Liver (tissue), 3 donors: ENCODE data around the gene RGP1.

Experiments
- FOXA1 ChIP-seq: IDR thresholded peaks from 2 replicates; pipeline ENCODE4 v1.6.1; 2016; ENCODE audit warnings: antibody characterized with exemption
- GABPA ChIP-seq, 2 donors: IDR thresholded peaks in 1 of 2; conservative IDR thresholded peaks in 1 of 2; 2 replicates each; pipeline ENCODE4 v1.6.1; 2016; ENCODE audit warnings: antibody characterized with exemption in 2 of 2, mild to moderate bottlenecking in 1 of 2, moderate library complexity in 1 of 2
- NR2F2 ChIP-seq: IDR thresholded peaks from 2 replicates; pipeline ENCODE4 v1.6.1; 2016; ENCODE audit warnings: antibody characterized with exemption
- REST ChIP-seq: IDR thresholded peaks from 2 replicates; pipeline ENCODE4 v1.6.1; 2016; ENCODE audit warnings: antibody characterized with exemption, mild to moderate bottlenecking
- TAF1 ChIP-seq: conservative IDR thresholded peaks from 2 replicates; pipeline ENCODE4 v1.6.1; 2016; ENCODE audit warnings: antibody characterized with exemption, mild to moderate bottlenecking
- YY1 ChIP-seq: IDR thresholded peaks from 2 replicates; pipeline ENCODE4 v1.6.1; 2016; ENCODE audit warnings: antibody characterized with exemption, mild to moderate bottlenecking
- TF ChIP-seq, protein P1 (sequence below): fragments of 150-350 bp; IDR thresholded peaks from 2 replicates; pipeline ENCODE4 v1.5.1; 2017; ENCODE audit warnings: improper control_type of control experiment, low read depth, low read length; ENCODE audit not compliant: missing input control
- TF ChIP-seq, protein P2 (sequence below): IDR thresholded peaks from 2 replicates; pipeline ENCODE4 v1.6.1; 2016; ENCODE audit warnings: antibody characterized with exemption
- donor health status: healthy.
- donor health status: healthy.

DNA sequence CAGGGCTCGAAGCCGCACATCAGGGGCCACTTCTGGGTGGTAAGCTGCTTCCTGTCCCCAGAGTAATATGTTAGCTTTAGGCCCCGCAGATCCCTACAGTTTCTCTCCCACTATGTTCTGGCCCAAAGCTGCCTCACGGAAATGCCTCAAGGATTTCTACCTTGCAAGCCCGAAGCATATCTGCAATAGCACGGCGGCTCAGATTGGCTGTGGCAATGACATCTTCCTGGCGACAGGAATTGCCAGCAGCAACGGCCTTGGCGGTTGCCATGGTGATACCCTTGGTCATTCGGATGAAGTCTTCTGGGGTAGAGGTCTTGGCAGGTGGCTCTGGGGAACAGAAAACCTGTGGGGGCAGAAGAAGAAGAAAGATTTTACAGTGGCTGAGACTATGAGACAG lies 49.1 kb upstream of the RGP1 start:
- TF ChIP-seq, protein P1, sequence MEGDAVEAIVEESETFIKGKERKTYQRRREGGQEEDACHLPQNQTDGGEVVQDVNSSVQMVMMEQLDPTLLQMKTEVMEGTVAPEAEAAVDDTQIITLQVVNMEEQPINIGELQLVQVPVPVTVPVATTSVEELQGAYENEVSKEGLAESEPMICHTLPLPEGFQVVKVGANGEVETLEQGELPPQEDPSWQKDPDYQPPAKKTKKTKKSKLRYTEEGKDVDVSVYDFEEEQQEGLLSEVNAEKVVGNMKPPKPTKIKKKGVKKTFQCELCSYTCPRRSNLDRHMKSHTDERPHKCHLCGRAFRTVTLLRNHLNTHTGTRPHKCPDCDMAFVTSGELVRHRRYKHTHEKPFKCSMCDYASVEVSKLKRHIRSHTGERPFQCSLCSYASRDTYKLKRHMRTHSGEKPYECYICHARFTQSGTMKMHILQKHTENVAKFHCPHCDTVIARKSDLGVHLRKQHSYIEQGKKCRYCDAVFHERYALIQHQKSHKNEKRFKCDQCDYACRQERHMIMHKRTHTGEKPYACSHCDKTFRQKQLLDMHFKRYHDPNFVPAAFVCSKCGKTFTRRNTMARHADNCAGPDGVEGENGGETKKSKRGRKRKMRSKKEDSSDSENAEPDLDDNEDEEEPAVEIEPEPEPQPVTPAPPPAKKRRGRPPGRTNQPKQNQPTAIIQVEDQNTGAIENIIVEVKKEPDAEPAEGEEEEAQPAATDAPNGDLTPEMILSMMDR, result no peak
- TF ChIP-seq REST, result no peak
- TF ChIP-seq, protein P2, sequence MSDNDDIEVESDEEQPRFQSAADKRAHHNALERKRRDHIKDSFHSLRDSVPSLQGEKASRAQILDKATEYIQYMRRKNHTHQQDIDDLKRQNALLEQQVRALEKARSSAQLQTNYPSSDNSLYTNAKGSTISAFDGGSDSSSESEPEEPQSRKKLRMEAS, result no peak
- TF ChIP-seq NR2F2, result no peak
- TF ChIP-seq GABPA (IDR thresholded peaks at IDR 0.05 in 1 of 2, conservative IDR thresholded peaks at IDR 0.05 in 1 of 2), result no peak
- no peak for TF ChIP-seq FOXA1
- TF ChIP-seq TAF1, result no peak
- TF ChIP-seq YY1, result no peak
